LNCaP clone FGC (cell line): ENCODE results near the gene PRLH.

Experiments used
- DNase-seq: peaks from one replicate; pipeline ENCODE4 v3.0.0-alpha.2; 2011; ENCODE audit warnings: low read depth
- H3K4me3 ChIP-seq: 2 replicates; pipeline ENCODE4 v1.5.1; 2011; ENCODE audit warnings: mild to moderate bottlenecking, low read depth, low read length, control low read depth
- CTCF ChIP-seq: IDR thresholded peaks from 2 replicates; pipeline ENCODE4 v1.5.1; 2012; ENCODE audit warnings: mild to moderate bottlenecking; ENCODE audit not compliant: control insufficient read depth, insufficient read depth; ENCODE audit errors: extremely low read depth

PRLH gene

GRCh38 chr2:237538901-237539300 is 27.5 kb upstream of the PRLH start:
- TF ChIP-seq CTCF: no peak
- H3K4me3 ChIP-seq: no peak overlapping the region
- no peak for DNase-seq

GRCh38 chr2:237539681-237540080 is 26.7 kb upstream of the PRLH start:
- no peak for TF ChIP-seq CTCF
- DNase-seq: no peak
- H3K4me3 ChIP-seq: no peak overlapping the region

- TF ChIP-seq CTCF: no peak
- no peak for DNase-seq
- no peak overlapping the region for H3K4me3 ChIP-seq
These were observed 26.1 kb upstream of the PRLH start for GRCh38 chr2:237540223-237540775.

- DNase-seq: no peak
- TF ChIP-seq CTCF: no peak
- no peak overlapping the region for H3K4me3 ChIP-seq
These were observed 25.6 kb upstream of the PRLH start for GRCh38 chr2:237540823-237541222.

GRCh38 chr2:237541243-237541642 is 25.1 kb upstream of the PRLH start:
- TF ChIP-seq CTCF: no peak

GRCh38 chr2:237542001-237542704 is 24.2 kb upstream of the PRLH start:
- TF ChIP-seq CTCF: no peak
- no peak overlapping the region for H3K4me3 ChIP-seq
- DNase-seq: no peak

More at GRCh38 chr2:237541243-237541642, 25.1 kb upstream of the PRLH start:
- no peak overlapping the region for H3K4me3 ChIP-seq
- DNase-seq: no peak
